ENCODE measurements around the gene STXBP2.

GRCh38 chr19:7640803-7641202 lies 3.9 kb downstream of the STXBP2 start:
- no peak for TF ChIP-seq CTCF (IDR thresholded peaks at IDR 0.05 in 8 of 11, conservative IDR thresholded peaks at IDR 0.05 in 3 of 11)
- no peak for TF ChIP-seq POLR2A (IDR thresholded peaks at IDR 0.05)
- peak in 1 of 3 donors; percentile 36 for TF ChIP-seq POLR2AphosphoS5 (IDR thresholded peaks at IDR 0.05)
